HG02588 (cell line): ENCODE data around the gene SYT12.

Experiments
- ATAC-seq: cut with Tn5 transposase; IDR thresholded peaks from one replicate; pipeline ENCODE4 v1.9.1; 2021; ENCODE audit warnings: mild to moderate bottlenecking, moderate library complexity; ENCODE audit not compliant: unreplicated experiment

SYT12 gene

DNA sequence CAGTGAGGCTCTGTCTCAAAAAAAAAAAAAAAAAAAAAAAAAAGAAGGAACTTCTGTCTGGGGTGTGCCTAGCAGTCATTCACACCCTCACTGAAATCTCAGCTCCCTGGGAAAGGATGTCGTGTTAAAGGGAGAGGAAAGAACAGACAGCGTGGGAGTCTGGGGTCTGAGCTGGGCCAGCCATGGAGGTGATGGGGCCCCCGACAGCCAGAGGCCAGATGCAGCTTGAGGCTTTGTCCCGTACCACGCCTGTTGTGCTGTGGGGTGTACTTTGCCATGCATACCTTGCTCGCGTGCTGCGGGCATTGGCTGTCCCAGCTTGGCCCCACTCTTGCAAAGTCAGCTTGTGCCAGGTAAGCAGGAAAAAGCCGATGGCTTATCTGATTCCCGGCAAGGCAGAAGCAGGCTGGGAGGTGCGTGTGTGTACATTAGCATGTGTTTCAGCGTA, 4.6 kb downstream of the SYT12 start:
- no peak for ATAC-seq

DNA sequence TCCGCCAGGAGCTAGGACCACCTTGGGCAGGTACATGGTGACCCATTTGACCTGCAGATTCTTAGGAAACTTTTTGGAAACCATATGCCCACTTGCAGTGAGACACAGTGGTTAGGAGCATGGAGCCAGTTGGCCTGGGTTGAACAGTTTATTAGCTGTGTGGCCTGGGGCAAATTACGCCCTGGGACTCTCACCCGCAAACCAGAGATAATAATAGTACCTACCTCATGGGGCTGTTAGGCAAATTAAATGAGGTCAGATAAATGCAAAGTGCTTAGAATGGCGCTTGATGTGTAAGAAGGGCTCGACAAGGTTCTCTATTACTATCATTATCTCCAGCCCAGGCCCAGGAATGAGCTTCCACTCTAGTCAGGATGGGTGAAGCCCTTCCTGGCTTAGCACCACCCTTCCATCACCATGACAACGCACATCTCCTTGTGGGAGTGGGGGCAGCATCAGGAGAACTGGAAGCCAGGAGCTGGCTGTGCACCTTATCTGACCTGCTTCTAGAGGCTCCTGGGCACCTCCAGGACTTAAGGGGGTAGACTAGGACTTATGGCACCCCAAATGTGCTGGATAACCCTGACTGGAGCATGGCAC, 5.1 kb downstream of the SYT12 start:
- no peak for ATAC-seq

GRCh38 chr11:67029146-67029545, 6.2 kb downstream of the SYT12 start:
- no peak for ATAC-seq

GRCh38 chr11:67030976-67031375, 8.0 kb downstream of the SYT12 start:
- ATAC-seq, result no peak

DNA sequence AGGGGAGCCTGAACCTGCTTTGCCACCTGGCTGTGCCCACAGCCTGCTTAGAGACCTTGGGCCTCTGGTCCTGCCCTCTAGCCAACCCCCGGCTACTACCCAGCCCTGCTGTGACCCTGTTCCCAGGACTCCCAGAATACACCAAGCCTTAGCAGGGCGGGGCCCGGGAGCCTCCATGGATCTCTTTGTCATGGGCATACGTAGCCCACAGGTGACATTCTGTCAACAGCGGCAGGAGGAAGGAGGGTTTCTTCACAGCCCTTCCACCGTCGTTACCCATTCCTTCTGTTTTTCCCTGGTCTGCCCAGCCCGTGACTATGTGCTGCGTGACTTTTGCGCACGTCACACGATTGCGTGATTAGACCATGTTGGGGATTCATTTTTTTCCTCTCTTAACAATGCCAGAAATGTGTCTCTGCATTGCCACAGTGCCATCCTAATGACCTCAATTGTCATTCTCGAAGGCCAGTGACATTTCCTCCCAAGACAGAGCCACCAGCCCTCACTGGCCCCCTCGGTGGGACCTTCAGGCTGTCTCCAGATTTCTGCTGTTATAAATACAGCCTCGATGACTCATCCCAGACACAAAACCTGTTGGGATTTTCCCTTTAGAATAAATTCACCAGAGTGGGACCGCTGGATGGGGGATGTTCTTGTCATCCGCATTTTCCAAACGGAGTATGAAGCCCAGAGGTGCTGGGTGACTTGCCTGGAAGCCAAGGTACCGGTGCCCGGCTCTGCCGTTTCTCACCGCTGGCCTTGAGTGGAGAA, 9.0 kb downstream of the SYT12 start:
- no peak for ATAC-seq

DNA sequence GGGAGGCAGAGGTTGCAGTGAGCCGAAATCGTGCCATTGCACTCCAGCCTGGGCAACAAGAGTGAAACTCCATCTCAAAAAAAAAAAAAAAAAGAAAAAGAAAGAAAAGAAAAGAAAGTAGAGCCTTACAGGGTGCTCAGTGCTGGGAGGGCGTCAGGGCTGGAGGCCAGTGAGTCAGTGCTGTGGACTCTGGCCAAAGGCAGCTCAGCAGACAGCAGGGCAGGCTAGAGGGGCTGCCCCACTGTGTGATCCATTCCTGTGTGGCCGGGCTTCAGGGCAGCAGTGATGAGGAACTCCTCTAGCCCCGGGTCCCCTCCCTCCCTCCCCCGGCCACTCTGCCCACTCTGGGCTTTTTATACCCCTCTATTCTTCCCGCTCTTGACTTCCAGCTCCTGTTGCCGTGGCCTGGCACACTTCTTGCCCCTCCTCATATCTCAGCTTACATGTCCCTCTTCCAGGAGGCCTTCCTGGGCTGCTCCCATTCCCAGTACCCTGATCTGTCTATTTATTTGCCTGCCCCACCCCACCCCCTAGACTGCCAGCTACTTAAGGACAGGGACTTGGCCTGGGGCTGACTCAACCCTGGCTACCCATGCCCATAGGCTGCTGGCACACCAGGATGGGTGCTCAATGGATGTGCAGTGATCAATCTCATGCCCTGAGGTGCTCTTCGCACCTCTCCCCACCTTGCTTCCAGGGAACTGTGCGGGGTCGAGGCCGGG, 10.1 kb downstream of the SYT12 start:
- ATAC-seq, result no peak

GRCh38 chr11:67033661-67034166, 10.8 kb downstream of the SYT12 start:
- no peak for ATAC-seq

GRCh38 chr11:67034350-67034749, 11.4 kb downstream of the SYT12 start:
- no peak for ATAC-seq

DNA sequence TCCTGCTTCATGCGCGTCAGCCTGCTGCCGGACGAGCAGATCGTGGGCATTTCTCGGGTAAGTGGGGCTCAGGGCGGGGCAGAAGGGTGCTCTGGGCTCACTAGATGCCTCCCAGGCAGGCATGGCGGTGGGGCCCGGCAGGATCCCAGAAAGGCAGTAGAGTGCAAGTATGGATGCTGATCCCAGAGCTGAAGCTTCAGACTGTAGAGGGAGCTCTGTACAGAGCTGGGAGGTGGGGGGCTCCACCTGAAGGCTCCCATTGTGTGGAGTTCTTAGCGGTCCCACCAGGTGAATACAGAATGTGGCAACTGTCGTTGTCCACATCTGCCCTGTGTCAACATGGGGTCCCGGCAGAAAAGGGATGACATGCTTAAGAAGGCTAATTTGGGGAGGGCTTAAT, 17.2 kb downstream of the SYT12 start:
- no peak for ATAC-seq

DNA sequence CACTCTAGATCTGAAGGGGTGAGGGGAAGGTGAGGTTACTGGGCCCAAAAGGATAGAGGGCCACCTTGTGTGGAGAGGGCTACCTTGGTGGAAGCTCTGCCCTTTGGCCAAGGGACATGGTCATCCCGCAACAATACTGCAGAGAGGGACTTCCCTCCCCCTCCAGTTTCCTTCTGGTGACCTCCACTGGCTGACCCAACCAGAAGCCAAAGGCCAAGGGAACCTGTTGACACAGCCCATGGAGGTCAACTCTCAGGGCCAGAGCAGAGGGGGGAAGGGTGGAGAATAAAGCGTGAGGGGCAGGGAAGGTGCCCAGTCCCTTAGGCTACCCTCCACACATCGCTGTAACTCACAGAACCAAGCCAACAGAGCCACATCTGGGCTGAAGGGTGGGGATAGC, 18.7 kb downstream of the SYT12 start:
- ATAC-seq, result no peak

DNA sequence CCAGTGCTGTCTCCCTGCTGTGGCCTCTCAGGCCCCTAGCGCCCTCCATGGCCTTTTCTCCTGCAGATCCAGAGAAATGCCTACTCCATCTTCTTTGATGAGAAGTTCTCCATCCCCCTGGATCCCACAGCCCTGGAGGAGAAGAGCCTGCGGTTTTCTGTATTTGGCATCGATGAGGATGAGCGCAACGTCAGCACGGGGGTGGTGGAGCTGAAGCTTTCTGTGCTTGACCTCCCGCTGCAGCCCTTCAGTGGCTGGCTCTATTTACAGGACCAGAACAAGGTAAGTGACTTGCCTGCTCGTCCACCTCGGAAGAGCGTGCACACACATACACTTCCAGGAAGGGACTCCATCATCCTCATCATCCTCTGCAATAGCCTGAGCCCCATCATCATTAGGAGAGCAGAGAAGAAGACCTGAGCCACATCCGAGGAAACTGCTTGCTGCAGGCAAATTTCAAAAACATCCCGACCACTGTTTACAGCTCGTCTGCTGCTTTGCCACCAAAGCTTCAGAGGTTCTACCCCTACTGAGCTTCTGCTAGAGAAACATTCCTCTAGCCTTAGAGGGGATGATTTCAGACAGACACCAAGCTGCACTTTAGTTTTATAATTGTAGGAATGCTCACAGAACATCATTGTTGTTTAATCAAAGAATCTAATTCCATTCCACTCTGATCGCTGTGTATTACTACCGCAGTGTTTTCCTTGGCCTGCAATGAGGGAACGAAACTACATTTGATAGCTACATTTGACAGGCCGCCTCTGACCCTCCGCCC, 20.8 kb downstream of the SYT12 start:
- no peak for ATAC-seq

GRCh38 chr11:67044496-67044895, 21.6 kb downstream of the SYT12 start:
- no peak for ATAC-seq

DNA sequence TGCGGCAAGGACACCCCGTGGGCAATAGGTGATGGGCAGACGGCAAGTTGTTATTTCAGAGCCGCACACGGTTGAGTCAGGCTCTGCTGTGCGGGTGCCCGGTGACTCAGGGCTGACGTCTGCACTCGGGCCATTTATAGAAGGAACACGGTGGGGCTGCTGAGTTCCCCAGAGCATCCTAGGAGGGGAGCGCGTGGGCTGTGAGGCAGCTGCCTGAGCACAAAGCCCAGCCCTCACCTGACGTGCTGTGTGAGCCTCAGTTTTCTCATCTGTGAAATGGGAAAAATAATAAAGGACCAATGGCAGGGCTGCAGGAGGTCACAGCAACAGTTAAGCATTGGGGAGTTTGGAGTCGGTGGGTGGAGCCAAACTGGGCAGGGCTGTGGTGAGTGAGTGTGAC, 22.4 kb downstream of the SYT12 start:
- ATAC-seq, result no peak

DNA sequence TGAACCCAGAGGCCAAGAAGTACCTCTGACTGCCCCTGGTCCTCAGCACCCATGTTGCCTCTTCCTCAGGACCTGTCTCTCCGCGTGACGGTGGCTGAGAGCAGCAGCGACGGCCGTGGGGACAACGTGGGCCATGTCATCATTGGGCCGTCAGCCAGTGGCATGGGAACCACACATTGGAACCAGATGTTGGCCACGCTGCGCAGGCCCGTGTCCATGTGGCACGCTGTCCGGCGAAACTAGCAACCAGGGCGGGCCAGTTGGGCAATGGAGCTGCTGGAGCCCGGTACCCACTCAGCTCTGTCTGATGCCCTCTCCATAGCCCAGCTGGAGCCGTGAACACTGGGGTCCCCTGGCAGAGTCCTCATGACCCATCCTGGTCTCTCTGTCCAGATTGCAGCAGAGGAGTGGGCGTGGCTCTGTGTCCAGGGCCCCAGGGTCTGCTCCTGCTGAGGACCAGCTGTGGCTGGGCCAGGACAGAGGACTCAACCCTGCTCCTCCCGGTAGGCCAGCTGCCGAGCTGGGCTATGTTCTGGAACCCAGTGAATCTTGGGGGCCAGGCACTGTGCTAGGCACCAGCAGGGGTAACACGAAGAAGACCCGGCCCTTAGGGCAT, 25.7 kb downstream of the SYT12 start:
- no peak for ATAC-seq

DNA sequence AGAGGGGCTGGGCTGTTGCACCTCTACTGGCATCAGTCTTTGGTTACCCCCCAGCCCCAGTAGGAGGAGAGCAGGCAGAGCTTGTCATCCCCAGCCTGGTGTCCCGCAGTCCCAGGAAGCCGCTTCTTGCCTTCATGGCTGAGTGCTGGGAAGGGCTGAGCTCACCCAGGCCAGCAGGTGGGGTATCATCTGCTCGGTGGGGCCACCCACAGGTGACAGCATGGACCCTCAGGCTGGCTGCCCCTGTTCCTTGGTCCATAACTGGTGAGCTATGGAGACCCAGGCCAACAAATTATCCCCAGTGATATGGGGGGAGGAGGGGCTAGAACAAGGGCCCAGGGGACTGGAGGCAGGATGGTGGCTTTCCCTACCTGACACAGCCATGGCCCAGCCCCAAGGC, 27.2 kb downstream of the SYT12 start:
- ATAC-seq, result no peak

- ATAC-seq, result no peak
Measured at GRCh38 chr11:67051180-67051893, 28.4 kb downstream of the SYT12 start.

- no peak for ATAC-seq
Measured at GRCh38 chr11:67051945-67052488, 29.1 kb downstream of the SYT12 start.

DNA sequence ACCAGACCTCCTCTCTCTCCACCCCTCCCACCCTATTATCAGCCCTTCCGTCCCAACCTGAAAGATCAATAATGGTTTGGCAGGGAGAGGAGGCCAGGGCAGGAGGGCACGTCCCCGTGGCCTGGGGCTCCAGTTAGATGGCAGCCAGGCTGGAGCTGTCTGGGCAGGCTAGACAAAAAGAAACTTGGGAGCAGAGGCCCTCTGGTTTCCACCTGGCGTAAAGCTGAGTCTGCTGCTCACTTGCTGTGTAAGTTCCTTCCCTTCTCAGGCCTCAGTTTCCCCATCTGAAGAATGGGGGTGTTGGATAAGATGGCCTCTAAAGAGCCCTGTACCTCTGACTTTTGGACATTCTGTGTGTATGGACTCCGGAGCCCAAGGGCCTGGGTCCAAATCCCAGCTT, 30.0 kb downstream of the SYT12 start:
- no peak for ATAC-seq

DNA sequence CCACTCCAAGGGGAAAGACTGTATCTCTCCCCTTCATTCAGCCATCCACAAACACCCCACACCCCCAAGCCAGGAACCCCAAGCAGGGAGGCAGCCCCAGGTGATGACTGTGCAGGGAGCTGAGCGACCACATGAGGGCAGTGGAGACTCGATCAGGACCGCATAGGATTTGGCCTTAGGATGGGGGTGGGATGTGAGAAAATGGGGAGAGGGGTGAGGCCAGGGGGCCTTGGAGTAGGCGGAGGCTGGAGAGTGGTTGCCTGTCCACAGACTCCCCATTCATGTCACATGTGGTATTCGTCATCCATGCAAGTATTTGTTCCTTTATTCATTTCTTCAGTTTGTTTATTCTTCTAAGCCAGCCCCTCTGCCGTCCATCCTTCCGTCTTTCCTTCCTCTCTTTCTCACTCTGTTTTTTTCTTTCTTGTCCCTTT, 31.0 kb downstream of the SYT12 start:
- no peak for ATAC-seq
